Omental fat pad (tissue), 4 donors: Measurements from ENCODE around the gene HTRA1. TPM values are rescaled to one million over a fixed set of nuclear protein-coding genes. Genes with fewer than 3 reads are reported as not detected.

ENCODE experiments used
- ATAC-seq: fragments of 150-250 bp; one replicate; pipeline ENCODE4 v1.9.1; 2016; ENCODE audit warnings: mild to moderate bottlenecking, moderate library complexity; ENCODE audit not compliant: low FRiP score
- DNase-seq: peaks from one replicate; pipeline ENCODE4 v3.0.0-alpha.2; 2019; ENCODE audit warnings: low spot score
- total RNA-seq, 4 donors: library from RNA; depleted of rRNA; stranded (reverse); fragments of >200 nt; gene quantifications; one replicate each; pipeline ENCODE4 v1.1.0, GENCODE V29; 2016
- TF ChIP-seq, protein P1 (sequence below), 3 donors: fragments of 450-650 bp; IDR thresholded peaks; one replicate each; pipeline ENCODE4 v1.5.1; 2016 to 2017; ENCODE audit warnings: antibody characterized with exemption in 3 of 3, mild to moderate bottlenecking in 3 of 3, moderate library complexity in 2 of 3

The HTRA1 gene
- total RNA-seq, 4 donors from 2014 or later, result 92.8 to 402 (median 260) TPM

- DNase-seq, result no peak
- TF ChIP-seq, protein P1, sequence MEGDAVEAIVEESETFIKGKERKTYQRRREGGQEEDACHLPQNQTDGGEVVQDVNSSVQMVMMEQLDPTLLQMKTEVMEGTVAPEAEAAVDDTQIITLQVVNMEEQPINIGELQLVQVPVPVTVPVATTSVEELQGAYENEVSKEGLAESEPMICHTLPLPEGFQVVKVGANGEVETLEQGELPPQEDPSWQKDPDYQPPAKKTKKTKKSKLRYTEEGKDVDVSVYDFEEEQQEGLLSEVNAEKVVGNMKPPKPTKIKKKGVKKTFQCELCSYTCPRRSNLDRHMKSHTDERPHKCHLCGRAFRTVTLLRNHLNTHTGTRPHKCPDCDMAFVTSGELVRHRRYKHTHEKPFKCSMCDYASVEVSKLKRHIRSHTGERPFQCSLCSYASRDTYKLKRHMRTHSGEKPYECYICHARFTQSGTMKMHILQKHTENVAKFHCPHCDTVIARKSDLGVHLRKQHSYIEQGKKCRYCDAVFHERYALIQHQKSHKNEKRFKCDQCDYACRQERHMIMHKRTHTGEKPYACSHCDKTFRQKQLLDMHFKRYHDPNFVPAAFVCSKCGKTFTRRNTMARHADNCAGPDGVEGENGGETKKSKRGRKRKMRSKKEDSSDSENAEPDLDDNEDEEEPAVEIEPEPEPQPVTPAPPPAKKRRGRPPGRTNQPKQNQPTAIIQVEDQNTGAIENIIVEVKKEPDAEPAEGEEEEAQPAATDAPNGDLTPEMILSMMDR (IDR thresholded peaks at IDR 0.05), result no peak
- no peak for ATAC-seq
These were observed 89.1 kb downstream of the HTRA1 start for GRCh38 chr10:122550427-122550826.

DNA sequence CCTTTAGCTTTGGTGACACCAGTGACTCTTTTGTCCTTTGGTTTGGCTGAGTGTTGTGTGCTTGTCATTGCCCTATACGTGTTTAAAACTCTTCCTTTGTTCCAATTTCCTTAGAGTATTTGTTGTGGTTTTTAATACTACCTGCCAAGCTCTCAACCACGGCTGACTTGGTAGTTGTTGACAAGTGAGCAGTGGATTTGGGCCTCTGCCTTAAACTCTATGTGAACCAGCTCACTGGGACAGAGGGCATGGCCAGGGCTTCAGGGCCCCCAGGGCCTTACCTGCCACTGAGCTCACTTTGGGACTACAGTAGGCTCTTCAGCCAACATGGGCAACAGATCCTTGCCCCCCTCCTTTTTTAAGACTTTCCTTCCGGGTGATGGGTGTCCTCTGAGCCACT is 89.6 kb downstream of the HTRA1 start:
- ATAC-seq, result no peak
- TF ChIP-seq, protein P1 (IDR thresholded peaks at IDR 0.05), result no peak
- DNase-seq, result no peak

DNA sequence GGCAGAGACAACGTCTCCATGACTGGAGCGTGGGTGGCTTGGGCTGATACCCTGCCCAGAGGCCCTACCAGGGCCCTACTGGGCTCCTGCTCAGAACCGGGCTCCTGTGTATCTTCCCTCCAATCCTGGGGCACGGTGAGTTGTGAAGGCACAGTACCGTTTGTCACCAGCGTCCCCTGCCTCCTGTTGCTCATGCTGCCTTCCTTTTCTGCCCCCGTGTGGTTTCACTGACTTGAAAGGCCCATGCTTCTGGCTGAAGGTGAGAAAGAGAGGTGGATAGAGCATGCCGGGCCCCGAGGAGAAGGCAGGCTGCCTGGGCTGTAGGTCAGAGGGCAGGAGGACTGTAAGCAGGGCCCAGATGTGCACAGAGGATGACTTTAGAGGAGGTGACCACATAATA is 90.1 kb downstream of the HTRA1 start:
- TF ChIP-seq, protein P1 (IDR thresholded peaks at IDR 0.05), result no peak
- DNase-seq, result no peak
- no peak for ATAC-seq

DNA sequence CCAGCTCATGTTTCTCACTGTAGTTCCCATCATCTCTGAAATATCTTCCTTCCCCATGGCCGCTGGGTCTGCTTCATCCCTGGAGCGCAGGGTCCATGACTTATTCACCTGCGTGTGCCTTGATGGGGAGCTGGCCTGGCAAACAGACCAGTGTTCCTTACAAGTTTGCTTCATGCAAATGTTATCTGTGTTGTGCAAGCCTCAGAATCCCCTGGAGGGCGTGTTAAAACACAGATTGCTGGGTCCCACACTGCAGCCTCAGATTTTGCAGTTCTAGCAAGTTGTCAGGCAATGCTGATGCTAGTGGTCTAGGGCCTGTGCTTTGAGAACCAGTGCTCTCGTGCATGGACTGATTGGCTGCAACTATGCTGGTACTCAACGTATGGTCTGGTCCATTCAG is 92.0 kb downstream of the HTRA1 start:
- DNase-seq, result no peak
- TF ChIP-seq, protein P1 (IDR thresholded peaks at IDR 0.05), result no peak
- no peak for ATAC-seq

- DNase-seq (no peak), ATAC-seq (no peak)
- TF ChIP-seq, protein P1 (IDR thresholded peaks at IDR 0.05), result no peak
These were observed 93.0 kb downstream of the HTRA1 start for GRCh38 chr10:122554131-122555036.

- no peak for DNase-seq
- TF ChIP-seq, protein P1 (IDR thresholded peaks at IDR 0.05), result no peak
- no peak for ATAC-seq
These were observed 94.1 kb downstream of the HTRA1 start for GRCh38 chr10:122555442-122555841.

DNA sequence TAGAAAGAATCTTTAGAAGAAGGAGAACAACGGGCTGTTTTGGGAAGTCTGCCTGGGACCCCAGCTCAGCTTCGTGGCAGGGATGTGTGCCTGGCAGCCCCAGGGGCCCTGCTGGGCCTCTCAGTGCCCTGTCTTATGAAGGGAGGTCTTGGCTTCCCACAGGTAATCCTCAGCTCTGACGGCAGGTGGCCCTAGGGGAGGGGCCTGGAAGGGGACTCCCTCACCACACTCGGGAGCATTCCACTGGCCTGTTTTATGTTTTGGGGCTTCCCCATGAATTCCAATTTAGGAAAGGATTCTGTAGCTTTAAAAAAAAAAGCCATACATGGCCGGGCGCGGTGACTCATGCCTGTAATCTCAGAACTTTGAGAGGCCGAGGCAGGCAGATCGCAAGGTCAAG is 96.2 kb downstream of the HTRA1 start:
- ATAC-seq, result no peak
- no peak for DNase-seq
- TF ChIP-seq, protein P1 (IDR thresholded peaks at IDR 0.05), result no peak
